ENCODE data around the gene CDC42SE1. TPM values are rescaled to one million over a fixed set of nuclear protein-coding genes. Genes with fewer than 3 reads are reported as not detected.

Gene CDC42SE1
- total RNA-seq, 2 experiments from 2014 or later: 177 to 178 TPM

GRCh38 chr1:151024540-151025146, 34.8 kb downstream of the CDC42SE1 start:
- ChIA-PET CTCF (interaction anchor here (0.7 to 1.9 kb wide), 16 partner anchors 10 to 140 kb away, joined by 3 to 12 read pairs (median 4); partner anchors contain the start of genes C1orf56, CDC42SE1, GABPB2 and MINDY1), POLR2A (no interaction called here)

- POLR2A ChIA-PET: interaction anchor here (0.7 kb wide), 1 partner anchor 30 kb away, joined by 7 read pairs; no protein-coding TSS in a partner anchor
- CTCF ChIA-PET: no interaction called here
Measured at GRCh38 chr1:151013518-151013917, 45.9 kb downstream of the CDC42SE1 start.

GRCh38 chr1:151012684-151013471, 46.5 kb downstream of the CDC42SE1 start:
- ChIA-PET POLR2A (interaction anchor here (0.5 kb wide), 1 partner anchor 394 kb away, joined by 5 read pairs; no protein-coding TSS in a partner anchor), CTCF (interaction anchor here (0.6 kb wide), 1 partner anchor 653 kb away, joined by 4 read pairs; no protein-coding TSS in a partner anchor)

- POLR2A ChIA-PET: interaction anchor here (0.5 to 0.7 kb wide), 2 partner anchors 38 to 85 kb away, joined by 4 to 6 read pairs; partner anchors contain the start of gene SETDB1
Measured at GRCh38 chr1:151011154-151011850, 48.1 kb downstream of the CDC42SE1 start.

DNA sequence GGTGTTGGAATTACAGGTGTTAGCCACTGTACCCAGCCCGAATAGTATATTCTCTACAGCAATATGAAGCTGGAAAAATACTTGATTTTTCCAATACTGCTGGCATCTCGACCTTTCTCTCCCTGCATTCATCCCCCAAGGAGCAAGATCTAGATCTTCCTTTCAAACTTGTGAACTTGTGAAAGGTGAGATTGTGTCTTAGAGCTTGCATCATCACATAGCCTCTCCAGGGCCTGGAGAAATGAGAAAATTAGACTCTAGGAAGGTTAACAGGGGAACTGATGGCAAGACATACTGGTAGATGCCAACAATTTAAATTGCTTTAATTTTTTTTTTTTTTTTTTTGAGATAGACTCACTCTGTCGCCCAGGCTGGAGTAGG, 49.1 kb downstream of the CDC42SE1 start:
- ChIA-PET POLR2A (interaction anchor here (0.6 to 0.7 kb wide), 2 partner anchors 44 to 84 kb away, joined by 3 to 6 read pairs; partner anchors contain the start of gene SETDB1), CTCF (no interaction called here)

More at GRCh38 chr1:151011154-151011850, 48.1 kb downstream of the CDC42SE1 start:
- CTCF ChIA-PET: interaction anchor here (1.0 kb wide), 1 partner anchor 27 kb away, joined by 4 read pairs; no protein-coding TSS in a partner anchor

DNA sequence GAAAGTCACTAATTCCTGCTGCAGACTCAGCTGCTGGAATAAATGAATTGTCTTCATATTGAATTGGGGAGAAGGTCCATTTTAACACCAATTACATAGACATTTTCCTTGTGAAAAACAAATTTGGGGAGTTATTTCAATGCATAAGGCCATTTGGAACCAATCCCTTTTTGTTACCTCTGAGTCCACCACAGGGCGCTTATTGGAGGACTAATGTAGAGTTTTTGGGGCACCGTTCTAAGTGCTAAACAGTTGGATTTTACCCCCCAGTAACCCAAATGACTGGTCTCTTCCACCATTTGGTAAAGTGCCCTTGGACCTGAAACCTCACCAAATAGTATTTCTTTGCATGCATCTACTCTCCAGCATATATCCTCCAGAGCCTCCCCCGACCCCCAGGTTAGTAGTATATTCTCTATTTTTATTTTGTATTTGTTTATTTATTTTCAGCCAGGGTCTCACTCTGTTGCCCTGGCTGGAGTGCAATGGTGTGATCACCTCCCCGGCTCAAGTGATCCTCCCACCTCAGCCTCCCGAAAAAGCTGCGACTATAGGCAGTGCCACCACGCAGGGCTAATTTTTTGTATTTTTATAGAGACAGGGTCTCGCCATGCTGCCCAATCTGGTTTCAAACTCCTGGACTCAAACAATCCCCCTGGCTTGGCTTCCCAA, 49.6 kb downstream of the CDC42SE1 start:
- ChIA-PET POLR2A (interaction anchor here (0.6 kb wide), 1 partner anchor 44 kb away, joined by 3 read pairs; no protein-coding TSS in a partner anchor), CTCF (no interaction called here)

DNA sequence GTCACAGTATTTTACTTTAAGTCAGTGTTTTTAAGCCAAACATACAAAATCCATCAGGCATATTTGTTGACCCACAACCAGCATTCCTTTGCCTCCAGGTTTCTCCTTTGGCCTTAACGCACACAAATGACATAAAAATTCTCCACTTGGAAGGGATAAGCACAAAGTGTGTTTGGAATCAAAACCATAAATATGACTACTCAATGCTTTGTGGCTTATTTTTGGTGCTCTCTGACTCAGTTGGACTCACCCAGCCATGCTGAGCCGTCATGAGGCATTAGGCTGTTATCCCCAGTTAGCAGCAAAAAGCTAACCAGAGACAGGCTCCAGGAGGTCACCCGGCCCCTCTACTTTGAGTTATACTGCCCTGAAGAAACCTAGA, 50.2 kb downstream of the CDC42SE1 start:
- CTCF ChIA-PET: no interaction called here

DNA sequence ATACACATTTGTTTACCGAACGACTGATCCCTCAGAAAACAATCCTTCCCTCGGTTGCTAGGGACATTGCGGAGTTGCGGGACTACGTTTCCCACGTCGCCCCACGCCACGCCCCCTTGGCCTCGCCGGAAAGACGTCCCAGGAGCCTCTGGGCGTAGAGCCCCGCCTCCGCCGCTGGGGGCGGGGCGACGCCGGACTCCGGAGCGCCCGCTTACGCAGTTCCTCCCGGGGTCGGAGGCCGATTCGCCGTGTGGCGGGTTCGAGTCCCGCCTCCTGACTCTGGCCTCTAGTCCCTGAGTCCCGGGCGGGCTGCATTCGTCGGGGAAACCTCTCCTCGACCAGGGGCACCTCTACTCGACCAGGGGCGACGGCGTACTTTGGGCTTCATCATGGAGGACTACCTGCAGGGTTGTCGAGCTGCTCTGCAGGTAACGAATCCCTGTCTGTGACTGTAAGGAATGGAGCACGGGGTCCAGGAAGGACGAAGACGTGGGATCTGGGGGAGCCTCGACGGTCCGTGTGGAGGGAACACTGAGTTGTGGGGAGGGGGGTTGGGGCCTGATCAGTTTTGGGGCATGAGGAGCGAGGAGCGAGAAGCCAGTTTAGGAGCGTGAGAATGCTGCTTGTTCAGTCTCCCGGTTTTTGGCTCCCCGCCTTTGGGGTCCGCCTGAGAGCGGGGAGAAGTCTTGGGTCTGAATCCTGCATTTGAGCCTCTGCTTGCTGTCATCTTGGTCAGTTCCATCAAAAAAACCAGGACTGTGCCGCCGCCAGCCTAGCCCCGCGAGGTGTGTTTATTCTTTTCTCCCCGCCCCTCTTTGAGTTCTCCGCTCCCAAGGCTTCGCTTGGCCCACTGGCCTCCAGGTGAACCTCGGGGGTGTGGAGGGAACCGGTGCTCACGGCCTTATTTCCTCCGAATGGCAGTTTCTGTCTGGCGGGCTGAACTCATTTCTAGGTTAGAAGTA, 50.9 kb downstream of the CDC42SE1 start, which contains the start of gene PRUNE1:
PRUNE1 (plus strand) TSS at position 206 of the 962 bp plus-strand sequence; CDS start at position 390, 184 bp downstream.
- ChIA-PET POLR2A (no interaction called here), CTCF (interaction anchor here (0.7 kb wide), 1 partner anchor 62 kb away, joined by 3 read pairs; no protein-coding TSS in a partner anchor)

More for the DNA sequence above, 50.2 kb downstream of the CDC42SE1 start:
- POLR2A ChIA-PET: no interaction called here

DNA sequence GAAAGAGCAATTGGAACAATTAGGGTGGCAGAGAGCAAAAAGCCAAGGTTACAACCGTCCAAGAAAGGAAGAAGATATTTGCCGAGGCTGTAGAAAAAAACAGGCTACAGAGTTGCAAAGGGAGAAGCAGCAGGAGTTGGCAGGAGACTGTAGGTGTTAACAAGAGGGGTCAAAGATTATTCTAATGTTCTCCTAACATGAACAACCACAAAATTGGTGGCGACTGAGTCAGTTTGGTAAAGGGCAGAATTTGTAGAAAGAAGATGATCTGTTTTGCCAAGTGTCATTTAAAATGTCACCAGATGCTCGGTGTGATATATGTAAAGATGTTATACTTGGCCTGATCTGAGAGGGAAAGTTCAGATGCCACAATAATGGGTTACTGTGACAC, 51.6 kb downstream of the CDC42SE1 start:
- ChIA-PET POLR2A (no interaction called here), CTCF (interaction anchor here (0.7 kb wide), 1 partner anchor 62 kb away, joined by 3 read pairs; no protein-coding TSS in a partner anchor)

DNA sequence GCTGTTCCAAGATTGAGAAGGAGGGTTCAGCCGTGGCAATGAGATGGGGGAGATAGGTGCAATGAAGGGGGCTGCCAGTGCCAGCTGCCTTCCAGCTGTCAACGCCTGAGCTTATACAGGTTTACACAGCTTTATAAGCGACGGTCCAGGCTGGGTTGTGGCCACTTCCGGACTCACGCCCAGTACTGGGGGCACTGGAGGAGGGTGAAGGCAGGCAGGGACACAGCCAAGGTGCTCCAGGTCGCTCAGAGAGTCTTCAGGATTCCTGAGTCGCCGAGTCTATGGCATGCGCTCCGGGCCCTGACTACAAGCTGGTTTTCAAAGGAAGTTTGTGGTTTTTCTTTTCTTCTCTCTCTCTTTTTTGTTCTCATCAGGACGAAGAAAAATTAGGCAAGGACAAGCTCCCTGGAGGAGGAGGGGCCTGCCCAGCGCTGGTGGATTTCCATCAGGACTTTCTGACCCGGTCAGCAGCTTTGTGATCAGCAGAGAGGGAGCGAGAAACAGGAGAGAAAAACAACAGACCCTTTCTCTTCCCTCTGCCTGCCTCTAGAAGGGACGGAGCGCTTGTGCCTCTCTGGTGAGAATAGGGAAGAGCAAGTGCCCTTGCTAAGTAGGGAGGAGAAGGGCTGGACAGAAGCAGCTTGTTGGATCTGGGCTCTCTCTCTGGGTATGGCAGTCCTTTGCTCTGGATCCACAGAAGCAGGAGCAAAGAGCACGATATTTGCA, 52.9 kb downstream of the CDC42SE1 start, which contains the start of gene MINDY1:
MINDY1 (minus strand) TSS at position 576 of the 726 bp plus-strand sequence. CDS start 4,285 bp downstream, outside the sequence.
- POLR2A ChIA-PET: interaction anchor here (0.7 to 1.8 kb wide), 6 partner anchors 33 to 445 kb away, joined by 3 to 7 read pairs (median 3); partner anchors contain the start of genes C1orf56, CDC42SE1, ENSA and MCL1
- CTCF ChIA-PET: interaction anchor here (1.2 to 3.3 kb wide), 6 partner anchors 11 to 54 kb away, joined by 3 to 15 read pairs (median 3); partner anchors contain the start of genes CDC42SE1 and MLLT11

DNA sequence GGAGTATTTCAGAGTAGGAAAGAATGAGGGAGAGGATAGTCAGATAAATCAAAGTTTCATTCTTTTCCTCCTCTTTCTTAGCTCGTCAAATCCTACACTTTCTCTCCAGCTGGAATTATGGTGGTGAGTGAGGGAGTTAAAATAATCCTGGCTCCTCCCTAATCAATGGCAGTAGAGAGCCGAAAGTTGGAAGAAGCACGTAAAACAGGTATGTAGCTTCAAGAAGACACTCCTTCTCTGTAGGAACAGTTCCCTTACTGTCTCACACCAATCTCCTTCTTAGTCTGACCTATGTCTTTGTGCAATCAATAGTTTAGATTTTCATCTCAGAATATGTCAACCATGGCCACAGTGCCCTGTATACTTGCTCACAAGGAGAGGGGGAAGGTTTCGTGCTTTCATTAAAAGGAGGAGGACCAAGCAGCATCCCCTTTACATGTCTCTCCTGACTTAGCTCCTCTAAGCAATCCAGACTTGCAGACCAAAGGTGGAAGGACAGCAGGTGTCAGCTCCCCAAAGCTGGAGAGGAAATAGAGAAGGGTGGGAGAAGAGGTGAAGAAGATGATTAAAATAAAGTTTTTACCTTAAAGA, 53.6 kb downstream of the CDC42SE1 start:
- CTCF ChIA-PET: interaction anchor here (1.2 to 3.3 kb wide), 6 partner anchors 10 to 55 kb away, joined by 3 to 15 read pairs (median 3); partner anchors contain the start of genes CDC42SE1 and MLLT11
- POLR2A ChIA-PET: interaction anchor here (0.9 to 1.8 kb wide), 4 partner anchors 32 to 426 kb away, joined by 3 to 7 read pairs (median 3); partner anchors contain the start of genes C1orf56, CDC42SE1, MCL1 and MLLT11

DNA sequence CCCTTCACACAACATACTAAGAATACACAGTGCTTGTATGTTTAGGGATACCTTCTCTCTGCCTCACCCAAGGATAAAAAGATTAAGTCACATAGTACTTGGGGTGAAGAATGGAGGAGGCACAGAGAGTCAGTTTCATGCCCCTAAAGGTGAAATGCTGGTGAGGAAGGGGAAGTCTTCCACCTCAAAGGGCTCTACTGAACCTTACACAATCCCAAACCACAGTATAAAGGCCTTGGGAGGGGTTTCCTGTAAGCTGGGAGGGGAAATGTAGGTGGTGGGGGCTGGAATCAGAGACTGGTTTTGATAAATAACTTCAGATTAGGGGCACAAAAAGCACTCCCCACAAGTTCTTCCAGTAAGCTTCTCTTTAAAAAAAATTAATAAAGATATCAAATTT, 56.2 kb downstream of the CDC42SE1 start:
- POLR2A ChIA-PET: no interaction called here
- CTCF ChIA-PET: interaction anchor here (1.0 to 1.3 kb wide), 2 partner anchors 8 to 443 kb away, joined by 3 to 4 read pairs; no protein-coding TSS in a partner anchor

DNA sequence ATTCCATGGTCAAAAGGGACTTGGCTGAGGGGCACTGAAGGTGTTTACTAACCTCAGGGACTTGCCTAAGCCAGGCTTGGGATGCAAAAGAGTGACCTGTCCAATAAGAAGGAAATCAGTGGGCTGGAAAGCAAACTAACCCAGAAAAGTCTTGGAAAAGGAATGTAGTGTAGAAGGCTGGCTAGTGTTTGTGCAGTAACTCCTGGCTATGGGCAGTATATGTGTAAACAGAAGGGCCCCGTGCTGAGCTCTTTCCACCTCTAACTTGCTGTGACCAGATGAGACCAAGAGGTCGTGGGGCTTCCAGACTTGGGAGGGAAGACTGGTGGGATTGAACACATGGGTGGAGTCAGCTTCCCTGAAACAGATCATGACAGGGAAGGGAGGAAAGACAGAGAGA, 56.8 kb downstream of the CDC42SE1 start:
- ChIA-PET CTCF (interaction anchor here (1.0 to 1.3 kb wide), 2 partner anchors 8 to 443 kb away, joined by 3 to 4 read pairs; no protein-coding TSS in a partner anchor), POLR2A (no interaction called here)

DNA sequence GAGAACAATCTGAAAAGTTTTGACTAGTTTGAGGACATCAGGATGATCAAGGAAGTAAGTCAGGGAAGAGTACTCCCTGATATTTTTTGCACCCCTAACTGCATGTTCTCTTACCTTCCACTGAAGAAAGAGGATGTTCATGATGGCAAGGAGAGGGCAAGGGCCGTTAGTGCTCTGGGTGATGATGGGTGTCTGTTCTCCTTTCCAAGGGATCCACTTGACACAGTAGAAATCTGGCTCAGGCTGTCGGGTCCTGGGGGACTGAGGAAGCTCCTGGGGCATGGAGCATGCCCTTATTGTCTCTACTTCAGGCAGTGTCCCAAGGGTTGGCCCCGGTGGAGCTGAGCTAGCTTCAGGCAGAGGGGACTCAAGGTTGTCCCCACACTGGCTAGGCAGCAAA, 57.4 kb downstream of the CDC42SE1 start:
- ChIA-PET CTCF (interaction anchor here (0.7 kb wide), 1 partner anchor 23 kb away, joined by 4 read pairs; no protein-coding TSS in a partner anchor), POLR2A (no interaction called here)

DNA sequence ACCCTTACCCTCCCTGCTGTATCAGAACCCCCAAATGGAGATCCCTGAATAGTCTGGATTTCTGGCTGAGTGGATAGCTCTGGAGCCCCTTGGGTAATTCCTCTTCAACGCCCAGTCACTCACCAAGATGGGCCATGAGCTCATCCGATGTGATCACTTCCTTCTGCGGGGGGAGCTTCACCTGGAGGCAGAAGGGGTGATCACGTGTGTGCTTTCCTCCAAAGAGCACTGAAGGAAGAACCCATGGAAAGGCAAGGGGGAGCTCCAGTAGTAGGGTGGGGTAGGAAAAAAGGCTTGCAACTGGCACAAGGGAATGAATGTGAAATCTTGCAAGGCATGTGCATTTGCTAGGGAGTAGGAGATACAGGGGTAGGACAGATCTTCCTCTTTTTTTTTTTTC, 57.8 kb downstream of the CDC42SE1 start:
- ChIA-PET CTCF (interaction anchor here (0.7 kb wide), 1 partner anchor 22 kb away, joined by 4 read pairs; no protein-coding TSS in a partner anchor), POLR2A (no interaction called here)
